Measurements from ENCODE around the gene GJC2. TPM values are rescaled to one million over a fixed set of nuclear protein-coding genes. Genes with fewer than 3 reads are reported as not detected.

The GJC2 gene
- total RNA-seq, 1 experiment from 2014 or later: 0.17 TPM

GRCh38 chr1:228145463-228146416, 4.0 kb upstream of the GJC2 start:
- no peak for DNase-seq (ENCODE audit: low read depth)

- DNase-seq (ENCODE audit: low read depth): no peak
These were observed 3.1 kb upstream of the GJC2 start for GRCh38 chr1:228146417-228147150.

- DNase-seq (ENCODE audit: low read depth): no peak
These were observed 2.5 kb upstream of the GJC2 start for GRCh38 chr1:228147151-228147693.

GRCh38 chr1:228147768-228148167, 2.0 kb upstream of the GJC2 start:
- no peak for DNase-seq (ENCODE audit: low read depth)

GRCh38 chr1:228148196-228148861, 1.4 kb upstream of the GJC2 start:
- no peak for DNase-seq (ENCODE audit: low read depth)

- no peak for DNase-seq (ENCODE audit: low read depth)
These were observed 760 bp upstream of the GJC2 start for GRCh38 chr1:228148935-228149405.

- no peak for DNase-seq (ENCODE audit: low read depth)
These were observed 360 bp downstream of the GJC2 start for GRCh38 chr1:228150120-228150460.

GRCh38 chr1:228150461-228151179, 890 bp downstream of the GJC2 start:
- DNase-seq (ENCODE audit: low read depth): peak; percentile 43

- peak; percentile 5 for DNase-seq (ENCODE audit: low read depth)
These were observed 1.6 kb downstream of the GJC2 start for GRCh38 chr1:228151180-228151925.

- no peak for DNase-seq (ENCODE audit: low read depth)
These were observed 2.6 kb downstream of the GJC2 start for GRCh38 chr1:228152097-228152917.

- DNase-seq (ENCODE audit: low read depth): no peak
These were observed 3.2 kb downstream of the GJC2 start for GRCh38 chr1:228152918-228153258.

GRCh38 chr1:228154021-228154669, 4.4 kb downstream of the GJC2 start:
- no peak for DNase-seq (ENCODE audit: low read depth)

- no peak for DNase-seq (ENCODE audit: low read depth)
These were observed 5.2 kb downstream of the GJC2 start for GRCh38 chr1:228154670-228155571.

- no peak for DNase-seq (ENCODE audit: low read depth)
These were observed 6.1 kb downstream of the GJC2 start for GRCh38 chr1:228155596-228156514.

GRCh38 chr1:228156515-228156881, 6.8 kb downstream of the GJC2 start:
- no peak for DNase-seq (ENCODE audit: low read depth)

GRCh38 chr1:228156941-228157728, 7.4 kb downstream of the GJC2 start:
- DNase-seq (ENCODE audit: low read depth): no peak

All from Daoy (cell line).